NT2/D1 (cell line): ENCODE data around the gene RFXAP.

Experiments used
- YY1 ChIP-seq: IDR thresholded peaks from 2 replicates; pipeline ENCODE4 v1.6.1; 2011; ENCODE audit not compliant: insufficient read length, insufficient read depth
- ZNF274 ChIP-seq: IDR thresholded peaks from 2 replicates; pipeline ENCODE4 v1.6.1; 2011; ENCODE audit warnings: mild to moderate bottlenecking, low read depth, low read length

GRCh38 chr13:36841391-36841790 is 22.4 kb downstream of the RFXAP start:
- TF ChIP-seq YY1 (no peak), ZNF274 (no peak)
